ENCODE data around the gene B3GNT2. TPM values are rescaled to one million over a fixed set of nuclear protein-coding genes. Genes with fewer than 3 reads are reported as not detected.

The B3GNT2 gene
- polyA plus RNA-seq, 1 donor from 2014 or later: 5.8 TPM

DNA sequence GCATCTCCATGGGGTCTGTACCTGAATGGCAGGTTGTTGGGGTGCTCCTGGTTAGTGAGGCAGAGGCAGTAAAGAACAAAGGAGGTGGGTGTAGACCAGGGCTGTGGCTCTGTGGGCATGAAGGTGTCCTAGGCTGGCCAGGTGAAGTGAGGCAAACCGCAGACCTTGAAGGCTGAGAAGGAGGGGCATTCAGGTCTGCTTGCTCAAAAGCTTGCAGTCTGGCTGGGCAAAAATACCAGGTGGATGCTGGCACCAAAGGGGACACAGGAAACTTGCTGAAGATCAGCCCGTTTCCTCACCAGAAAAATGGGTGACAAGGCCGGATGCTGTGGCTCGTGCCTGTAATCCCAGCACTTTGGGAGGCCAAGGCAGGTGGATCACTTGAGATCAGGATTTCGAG is 6.7 kb upstream of the B3GNT2 start:
- Histone ChIP-seq H3K9me3 (ENCODE audit: low read length) (no peaks in the 10 kb centered on the region), H4K20me1 (ENCODE audit: insufficient read depth) (no peaks in the 10 kb centered on the region), H3K27me3 (ENCODE audit: insufficient read depth, low read depth, low read length) (no peaks in the 10 kb centered on the region), H2AFZ (ENCODE audit: low read depth, low read length) (no peak overlapping the region), H3K79me2 (replicated peaks; ENCODE audit: insufficient read depth, low read length) (no peaks in the 10 kb centered on the region), H3K9ac (ENCODE audit: low read length) (no peak overlapping the region), H3F3A (ENCODE audit: insufficient read depth, low read length, poor library complexity, severe bottlenecking) (peaks cover 4% of the 10 kb centered on the region), H3K4me3 (ENCODE audit: low read length) (no peak overlapping the region), H3K9me2 (ENCODE audit: insufficient read depth, low read length) (no peaks in the 10 kb centered on the region), H3K4me2 (ENCODE audit: low read length) (no peak overlapping the region), H3K36me3 (ENCODE audit: insufficient read depth, low read length) (no peaks in the 10 kb centered on the region), H3K27ac (ENCODE audit: low read length) (no peak overlapping the region)
- TF ChIP-seq, protein P1, sequence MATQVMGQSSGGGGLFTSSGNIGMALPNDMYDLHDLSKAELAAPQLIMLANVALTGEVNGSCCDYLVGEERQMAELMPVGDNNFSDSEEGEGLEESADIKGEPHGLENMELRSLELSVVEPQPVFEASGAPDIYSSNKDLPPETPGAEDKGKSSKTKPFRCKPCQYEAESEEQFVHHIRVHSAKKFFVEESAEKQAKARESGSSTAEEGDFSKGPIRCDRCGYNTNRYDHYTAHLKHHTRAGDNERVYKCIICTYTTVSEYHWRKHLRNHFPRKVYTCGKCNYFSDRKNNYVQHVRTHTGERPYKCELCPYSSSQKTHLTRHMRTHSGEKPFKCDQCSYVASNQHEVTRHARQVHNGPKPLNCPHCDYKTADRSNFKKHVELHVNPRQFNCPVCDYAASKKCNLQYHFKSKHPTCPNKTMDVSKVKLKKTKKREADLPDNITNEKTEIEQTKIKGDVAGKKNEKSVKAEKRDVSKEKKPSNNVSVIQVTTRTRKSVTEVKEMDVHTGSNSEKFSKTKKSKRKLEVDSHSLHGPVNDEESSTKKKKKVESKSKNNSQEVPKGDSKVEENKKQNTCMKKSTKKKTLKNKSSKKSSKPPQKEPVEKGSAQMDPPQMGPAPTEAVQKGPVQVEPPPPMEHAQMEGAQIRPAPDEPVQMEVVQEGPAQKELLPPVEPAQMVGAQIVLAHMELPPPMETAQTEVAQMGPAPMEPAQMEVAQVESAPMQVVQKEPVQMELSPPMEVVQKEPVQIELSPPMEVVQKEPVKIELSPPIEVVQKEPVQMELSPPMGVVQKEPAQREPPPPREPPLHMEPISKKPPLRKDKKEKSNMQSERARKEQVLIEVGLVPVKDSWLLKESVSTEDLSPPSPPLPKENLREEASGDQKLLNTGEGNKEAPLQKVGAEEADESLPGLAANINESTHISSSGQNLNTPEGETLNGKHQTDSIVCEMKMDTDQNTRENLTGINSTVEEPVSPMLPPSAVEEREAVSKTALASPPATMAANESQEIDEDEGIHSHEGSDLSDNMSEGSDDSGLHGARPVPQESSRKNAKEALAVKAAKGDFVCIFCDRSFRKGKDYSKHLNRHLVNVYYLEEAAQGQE (IDR thresholded peaks at IDR 0.05; ENCODE audit: borderline replicate concordance): no peak
- no peak for TF ChIP-seq RAD21 (conservative IDR thresholded peaks at IDR 0.05)
- TF ChIP-seq TAF1 (IDR thresholded peaks at IDR 0.05; ENCODE audit: low read depth): no peak
- TF ChIP-seq EZH2 (IDR thresholded peaks at IDR 0.05; ENCODE audit: borderline replicate concordance, insufficient read depth, low read length, poor library complexity, severe bottlenecking): no peak
- TF ChIP-seq POLR2AphosphoS5 (IDR thresholded peaks at IDR 0.05): no peak
- TF ChIP-seq EP300 (conservative IDR thresholded peaks at IDR 0.05; ENCODE audit: poor library complexity, severe bottlenecking): no peak
- TF ChIP-seq, protein P2, sequence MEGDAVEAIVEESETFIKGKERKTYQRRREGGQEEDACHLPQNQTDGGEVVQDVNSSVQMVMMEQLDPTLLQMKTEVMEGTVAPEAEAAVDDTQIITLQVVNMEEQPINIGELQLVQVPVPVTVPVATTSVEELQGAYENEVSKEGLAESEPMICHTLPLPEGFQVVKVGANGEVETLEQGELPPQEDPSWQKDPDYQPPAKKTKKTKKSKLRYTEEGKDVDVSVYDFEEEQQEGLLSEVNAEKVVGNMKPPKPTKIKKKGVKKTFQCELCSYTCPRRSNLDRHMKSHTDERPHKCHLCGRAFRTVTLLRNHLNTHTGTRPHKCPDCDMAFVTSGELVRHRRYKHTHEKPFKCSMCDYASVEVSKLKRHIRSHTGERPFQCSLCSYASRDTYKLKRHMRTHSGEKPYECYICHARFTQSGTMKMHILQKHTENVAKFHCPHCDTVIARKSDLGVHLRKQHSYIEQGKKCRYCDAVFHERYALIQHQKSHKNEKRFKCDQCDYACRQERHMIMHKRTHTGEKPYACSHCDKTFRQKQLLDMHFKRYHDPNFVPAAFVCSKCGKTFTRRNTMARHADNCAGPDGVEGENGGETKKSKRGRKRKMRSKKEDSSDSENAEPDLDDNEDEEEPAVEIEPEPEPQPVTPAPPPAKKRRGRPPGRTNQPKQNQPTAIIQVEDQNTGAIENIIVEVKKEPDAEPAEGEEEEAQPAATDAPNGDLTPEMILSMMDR (IDR thresholded peaks at IDR 0.05; ENCODE audit: poor library complexity, severe bottlenecking): no peak
- no peak for TF ChIP-seq SMC3 (conservative IDR thresholded peaks at IDR 0.05; ENCODE audit: poor library complexity)

DNA sequence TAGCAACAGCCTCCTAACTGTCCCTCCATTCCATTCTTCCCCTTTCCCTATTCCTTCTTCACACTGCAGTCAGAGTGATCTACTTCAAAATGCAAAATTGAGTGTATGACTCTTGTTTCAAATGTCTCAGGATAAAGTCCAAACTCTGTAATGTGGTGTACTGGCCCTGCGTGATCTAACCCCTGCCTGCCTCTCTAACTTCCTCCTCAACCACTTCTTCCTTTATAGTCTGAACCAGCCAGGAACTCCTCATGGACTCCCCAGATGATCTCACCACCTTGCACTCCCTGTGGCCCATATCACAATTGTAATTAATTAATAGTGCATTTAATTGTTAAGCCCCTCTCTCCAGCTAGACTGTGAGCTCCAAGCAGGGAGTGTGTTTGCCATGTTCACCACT is 3.1 kb upstream of the B3GNT2 start:
- H3K4me2 ChIP-seq (ENCODE audit: low read length): no peak overlapping the region
- H4K20me1 ChIP-seq (ENCODE audit: insufficient read depth): no peaks in the 10 kb centered on the region
- no peak overlapping the region for H3K9ac ChIP-seq (ENCODE audit: low read length)
- no peaks in the 10 kb centered on the region for H3K9me2 ChIP-seq (ENCODE audit: insufficient read depth, low read length)
- H3F3A ChIP-seq (ENCODE audit: insufficient read depth, low read length, poor library complexity, severe bottlenecking): no peaks in the 10 kb centered on the region
- H2AFZ ChIP-seq (ENCODE audit: low read depth, low read length): no peak overlapping the region
- no peaks in the 10 kb centered on the region for H3K36me3 ChIP-seq (ENCODE audit: insufficient read depth, low read length)
- TF ChIP-seq RAD21 (conservative IDR thresholded peaks at IDR 0.05): no peak
- TF ChIP-seq, protein P1 (IDR thresholded peaks at IDR 0.05; ENCODE audit: borderline replicate concordance): no peak
- no peak for TF ChIP-seq POLR2AphosphoS5 (IDR thresholded peaks at IDR 0.05)
- no peak for TF ChIP-seq TAF1 (IDR thresholded peaks at IDR 0.05; ENCODE audit: low read depth)
- no peak for TF ChIP-seq MXI1 (conservative IDR thresholded peaks at IDR 0.05; ENCODE audit: poor library complexity, severe bottlenecking)
- no peak for TF ChIP-seq EZH2 (IDR thresholded peaks at IDR 0.05; ENCODE audit: borderline replicate concordance, insufficient read depth, low read length, poor library complexity, severe bottlenecking)
- no peak for TF ChIP-seq SMC3 (conservative IDR thresholded peaks at IDR 0.05; ENCODE audit: poor library complexity)
- TF ChIP-seq, protein P2 (IDR thresholded peaks at IDR 0.05; ENCODE audit: poor library complexity, severe bottlenecking): no peak
- no peak for TF ChIP-seq EP300 (conservative IDR thresholded peaks at IDR 0.05; ENCODE audit: poor library complexity, severe bottlenecking)
- H3K9me3 ChIP-seq (ENCODE audit: low read length): no peaks in the 10 kb centered on the region
- H3K27ac ChIP-seq (ENCODE audit: low read length): no peak overlapping the region
- no peak overlapping the region for H3K4me3 ChIP-seq (ENCODE audit: low read length)
- peaks cover 4% of the 10 kb centered on the region for H3K79me2 ChIP-seq (replicated peaks; ENCODE audit: insufficient read depth, low read length)
- H3K27me3 ChIP-seq (ENCODE audit: insufficient read depth, low read depth, low read length): peaks cover 8% of the 10 kb centered on the region

Data from neural cell (in vitro differentiated cells).